ENCODE results near the gene CBR4. TPM values are rescaled to one million over a fixed set of nuclear protein-coding genes. Genes with fewer than 3 reads are reported as not detected.
A peak's percentile ranks its signal among the peaks of the same experiment; 100 is the strongest.

CBR4 gene
- total and polyA plus RNA-seq, 2 experiments from 2014 or later: 36.9 to 38.1 TPM

DNA sequence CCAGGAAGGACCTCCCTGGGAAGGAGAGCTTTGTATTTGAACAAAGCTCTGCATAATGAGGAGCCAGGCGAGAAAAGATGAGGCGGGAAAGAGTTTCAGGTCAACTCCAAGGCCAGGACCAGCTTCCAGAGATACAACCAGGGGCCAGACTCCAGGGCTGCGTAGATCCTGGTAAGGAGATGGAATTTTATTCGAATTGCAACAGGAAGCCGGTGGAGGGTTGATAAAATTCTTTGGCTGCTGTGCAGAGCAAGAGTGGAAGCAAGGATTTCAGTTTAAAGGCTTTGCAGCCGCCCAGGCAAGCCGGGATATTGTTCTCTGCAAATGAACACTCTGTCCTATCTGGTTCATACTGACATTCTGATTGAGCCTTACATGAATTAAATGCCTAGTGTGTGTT, 40.2 kb upstream of the CBR4 start:
- DNase-seq (ENCODE audit: low spot score) (peak; percentile 14), ATAC-seq (peak; percentile 24; the same call in 2 of the 3 replicates)
- no peak overlapping the region for H3K27ac ChIP-seq (ENCODE audit: low read depth)
- no peak for TF ChIP-seq EZH2phosphoT487 (IDR thresholded peaks at IDR 0.05; ENCODE audit: unreplicated experiment)
- H3F3A ChIP-seq (replicated peaks; ENCODE audit: low read depth): no peaks in the 10 kb centered on the region
- peak overlapping the region; percentile 84; the same call in 1 of the 2 replicates for H2AFZ ChIP-seq
- Mint-ChIP-seq H3K36me3 (ENCODE audit: low read depth) (no peaks in the 10 kb centered on the region), H3K9me3 (no peaks in the 10 kb centered on the region), H3K27ac (no peak overlapping the region), H3K27me3 (ENCODE audit: insufficient read depth, low read depth, poor library complexity) (peaks cover 2% of the 10 kb centered on the region), H3K4me3 (no peak overlapping the region), H3K4me1 (peaks cover 16% of the 10 kb centered on the region)
- no peaks in the 10 kb centered on the region for H3K9me2 ChIP-seq (ENCODE audit: insufficient read depth)
- H3K79me2 ChIP-seq (replicated peaks; ENCODE audit: insufficient read depth): no peaks in the 10 kb centered on the region
- no peaks in the 10 kb centered on the region for H4K20me1 ChIP-seq (replicated peaks; ENCODE audit: insufficient read depth)
- H3K4me1 ChIP-seq (ENCODE audit: insufficient read depth): peaks cover 8% of the 10 kb centered on the region; the same call in 1 of the 2 replicates
- no peak overlapping the region for H3K4me3 ChIP-seq
- no peak overlapping the region; the same call in 1 of the 2 replicates for H3K4me2 ChIP-seq
- H3K27me3 ChIP-seq (ENCODE audit: insufficient read depth): no peaks in the 10 kb centered on the region
- H3K36me3 ChIP-seq (ENCODE audit: insufficient read depth): no peaks in the 10 kb centered on the region

DNA sequence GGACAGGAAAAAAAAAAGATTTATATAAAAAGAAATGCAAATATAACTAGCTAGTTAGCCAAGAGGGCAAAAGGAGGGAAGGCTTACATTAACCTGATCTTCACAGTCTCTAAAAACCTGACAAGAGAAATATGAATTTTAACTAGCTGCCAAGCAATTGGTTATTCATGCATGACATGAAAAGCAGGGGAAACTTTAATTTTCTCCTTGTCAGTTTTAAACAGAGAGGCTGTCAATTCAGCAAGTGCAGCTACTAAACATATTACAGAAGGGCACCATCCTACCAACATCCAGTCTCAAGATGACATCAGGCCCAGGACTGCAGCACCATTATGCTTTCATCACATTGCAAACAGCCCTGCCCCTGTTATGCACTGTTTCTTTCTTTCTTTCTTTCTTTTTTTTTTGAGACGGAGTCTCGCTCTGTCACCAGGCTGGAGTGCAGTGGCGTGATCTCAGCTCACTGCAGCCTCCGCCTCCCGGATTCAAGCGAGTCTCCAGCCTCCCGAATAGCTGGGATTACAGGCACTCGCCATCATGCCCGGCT, 38.9 kb upstream of the CBR4 start:
- H3K27me3 Mint-ChIP-seq (ENCODE audit: insufficient read depth, low read depth, poor library complexity): peaks cover 2% of the 10 kb centered on the region
- Histone ChIP-seq H3K4me3 (no peak overlapping the region), H3K4me2 (no peak overlapping the region), H2AFZ (0 out of 2 replicates have a peak overlapping the region, but pooled peaks have one; percentile 53), H4K20me1 (replicated peaks; ENCODE audit: insufficient read depth) (no peaks in the 10 kb centered on the region), H3F3A (replicated peaks; ENCODE audit: low read depth) (no peaks in the 10 kb centered on the region), H3K36me3 (ENCODE audit: insufficient read depth) (no peaks in the 10 kb centered on the region), H3K79me2 (replicated peaks; ENCODE audit: insufficient read depth) (no peaks in the 10 kb centered on the region), H3K27me3 (ENCODE audit: insufficient read depth) (no peaks in the 10 kb centered on the region), H3K27ac (ENCODE audit: low read depth) (no peak overlapping the region), H3K9me2 (ENCODE audit: insufficient read depth) (no peaks in the 10 kb centered on the region), H3K4me1 (ENCODE audit: insufficient read depth) (peaks cover 8% of the 10 kb centered on the region; the same call in 1 of the 2 replicates)
- no peak overlapping the region for H3K4me3 Mint-ChIP-seq
- peaks cover 16% of the 10 kb centered on the region for H3K4me1 Mint-ChIP-seq
- no peaks in the 10 kb centered on the region for H3K9me3 Mint-ChIP-seq
- H3K36me3 Mint-ChIP-seq (ENCODE audit: low read depth): no peaks in the 10 kb centered on the region
- DNase-seq (ENCODE audit: low spot score) (no peak), ATAC-seq (no peak)
- no peak overlapping the region for H3K27ac Mint-ChIP-seq
- TF ChIP-seq EZH2phosphoT487 (IDR thresholded peaks at IDR 0.05; ENCODE audit: unreplicated experiment) (no peak), EZH2 (IDR thresholded peaks at IDR 0.05; ENCODE audit: low read depth, unreplicated experiment) (no peak), STAT1 (IDR thresholded peaks at IDR 0.05; ENCODE audit: unreplicated experiment) (no peak), NANOG (IDR thresholded peaks at IDR 0.05; ENCODE audit: borderline replicate concordance) (no peak)
- TF ChIP-seq, protein P1, sequence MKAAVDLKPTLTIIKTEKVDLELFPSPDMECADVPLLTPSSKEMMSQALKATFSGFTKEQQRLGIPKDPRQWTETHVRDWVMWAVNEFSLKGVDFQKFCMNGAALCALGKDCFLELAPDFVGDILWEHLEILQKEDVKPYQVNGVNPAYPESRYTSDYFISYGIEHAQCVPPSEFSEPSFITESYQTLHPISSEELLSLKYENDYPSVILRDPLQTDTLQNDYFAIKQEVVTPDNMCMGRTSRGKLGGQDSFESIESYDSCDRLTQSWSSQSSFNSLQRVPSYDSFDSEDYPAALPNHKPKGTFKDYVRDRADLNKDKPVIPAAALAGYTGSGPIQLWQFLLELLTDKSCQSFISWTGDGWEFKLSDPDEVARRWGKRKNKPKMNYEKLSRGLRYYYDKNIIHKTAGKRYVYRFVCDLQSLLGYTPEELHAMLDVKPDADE (IDR thresholded peaks at IDR 0.05): no peak
- TF ChIP-seq, protein P2, sequence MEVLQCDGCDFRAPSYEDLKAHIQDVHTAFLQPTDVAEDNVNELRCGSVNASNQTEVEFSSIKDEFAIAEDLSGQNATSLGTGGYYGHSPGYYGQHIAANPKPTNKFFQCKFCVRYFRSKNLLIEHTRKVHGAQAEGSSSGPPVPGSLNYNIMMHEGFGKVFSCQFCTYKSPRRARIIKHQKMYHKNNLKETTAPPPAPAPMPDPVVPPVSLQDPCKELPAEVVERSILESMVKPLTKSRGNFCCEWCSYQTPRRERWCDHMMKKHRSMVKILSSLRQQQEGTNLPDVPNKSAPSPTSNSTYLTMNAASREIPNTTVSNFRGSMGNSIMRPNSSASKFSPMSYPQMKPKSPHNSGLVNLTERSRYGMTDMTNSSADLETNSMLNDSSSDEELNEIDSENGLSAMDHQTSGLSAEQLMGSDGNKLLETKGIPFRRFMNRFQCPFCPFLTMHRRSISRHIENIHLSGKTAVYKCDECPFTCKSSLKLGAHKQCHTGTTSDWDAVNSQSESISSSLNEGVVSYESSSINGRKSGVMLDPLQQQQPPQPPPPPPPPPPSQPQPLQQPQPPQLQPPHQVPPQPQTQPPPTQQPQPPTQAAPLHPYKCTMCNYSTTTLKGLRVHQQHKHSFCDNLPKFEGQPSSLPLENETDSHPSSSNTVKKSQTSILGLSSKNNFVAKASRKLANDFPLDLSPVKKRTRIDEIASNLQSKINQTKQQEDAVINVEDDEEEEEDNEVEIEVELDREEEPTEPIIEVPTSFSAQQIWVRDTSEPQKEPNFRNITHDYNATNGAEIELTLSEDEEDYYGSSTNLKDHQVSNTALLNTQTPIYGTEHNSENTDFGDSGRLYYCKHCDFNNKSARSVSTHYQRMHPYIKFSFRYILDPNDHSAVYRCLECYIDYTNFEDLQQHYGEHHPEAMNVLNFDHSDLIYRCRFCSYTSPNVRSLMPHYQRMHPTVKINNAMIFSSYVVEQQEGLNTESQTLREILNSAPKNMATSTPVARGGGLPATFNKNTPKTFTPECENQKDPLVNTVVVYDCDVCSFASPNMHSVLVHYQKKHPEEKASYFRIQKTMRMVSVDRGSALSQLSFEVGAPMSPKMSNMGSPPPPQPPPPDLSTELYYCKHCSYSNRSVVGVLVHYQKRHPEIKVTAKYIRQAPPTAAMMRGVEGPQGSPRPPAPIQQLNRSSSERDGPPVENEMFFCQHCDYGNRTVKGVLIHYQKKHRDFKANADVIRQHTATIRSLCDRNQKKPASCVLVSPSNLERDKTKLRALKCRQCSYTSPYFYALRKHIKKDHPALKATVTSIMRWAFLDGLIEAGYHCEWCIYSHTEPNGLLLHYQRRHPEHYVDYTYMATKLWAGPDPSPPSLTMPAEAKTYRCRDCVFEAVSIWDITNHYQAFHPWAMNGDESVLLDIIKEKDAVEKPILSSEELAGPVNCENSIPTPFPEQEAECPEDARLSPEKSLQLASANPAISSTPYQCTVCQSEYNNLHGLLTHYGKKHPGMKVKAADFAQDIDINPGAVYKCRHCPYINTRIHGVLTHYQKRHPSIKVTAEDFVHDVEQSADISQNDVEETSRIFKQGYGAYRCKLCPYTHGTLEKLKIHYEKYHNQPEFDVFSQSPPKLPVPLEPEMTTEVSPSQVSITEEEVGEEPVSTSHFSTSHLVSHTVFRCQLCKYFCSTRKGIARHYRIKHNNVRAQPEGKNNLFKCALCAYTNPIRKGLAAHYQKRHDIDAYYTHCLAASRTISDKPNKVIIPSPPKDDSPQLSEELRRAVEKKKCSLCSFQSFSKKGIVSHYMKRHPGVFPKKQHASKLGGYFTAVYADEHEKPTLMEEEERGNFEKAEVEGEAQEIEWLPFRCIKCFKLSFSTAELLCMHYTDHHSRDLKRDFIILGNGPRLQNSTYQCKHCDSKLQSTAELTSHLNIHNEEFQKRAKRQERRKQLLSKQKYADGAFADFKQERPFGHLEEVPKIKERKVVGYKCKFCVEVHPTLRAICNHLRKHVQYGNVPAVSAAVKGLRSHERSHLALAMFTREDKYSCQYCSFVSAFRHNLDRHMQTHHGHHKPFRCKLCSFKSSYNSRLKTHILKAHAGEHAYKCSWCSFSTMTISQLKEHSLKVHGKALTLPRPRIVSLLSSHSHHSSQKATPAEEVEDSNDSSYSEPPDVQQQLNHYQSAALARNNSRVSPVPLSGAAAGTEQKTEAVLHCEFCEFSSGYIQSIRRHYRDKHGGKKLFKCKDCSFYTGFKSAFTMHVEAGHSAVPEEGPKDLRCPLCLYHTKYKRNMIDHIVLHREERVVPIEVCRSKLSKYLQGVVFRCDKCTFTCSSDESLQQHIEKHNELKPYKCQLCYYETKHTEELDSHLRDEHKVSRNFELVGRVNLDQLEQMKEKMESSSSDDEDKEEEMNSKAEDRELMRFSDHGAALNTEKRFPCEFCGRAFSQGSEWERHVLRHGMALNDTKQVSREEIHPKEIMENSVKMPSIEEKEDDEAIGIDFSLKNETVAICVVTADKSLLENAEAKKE (CRISPR knock-in tag; IDR thresholded peaks at IDR 0.05): no peak
- TF ChIP-seq, protein P3, sequence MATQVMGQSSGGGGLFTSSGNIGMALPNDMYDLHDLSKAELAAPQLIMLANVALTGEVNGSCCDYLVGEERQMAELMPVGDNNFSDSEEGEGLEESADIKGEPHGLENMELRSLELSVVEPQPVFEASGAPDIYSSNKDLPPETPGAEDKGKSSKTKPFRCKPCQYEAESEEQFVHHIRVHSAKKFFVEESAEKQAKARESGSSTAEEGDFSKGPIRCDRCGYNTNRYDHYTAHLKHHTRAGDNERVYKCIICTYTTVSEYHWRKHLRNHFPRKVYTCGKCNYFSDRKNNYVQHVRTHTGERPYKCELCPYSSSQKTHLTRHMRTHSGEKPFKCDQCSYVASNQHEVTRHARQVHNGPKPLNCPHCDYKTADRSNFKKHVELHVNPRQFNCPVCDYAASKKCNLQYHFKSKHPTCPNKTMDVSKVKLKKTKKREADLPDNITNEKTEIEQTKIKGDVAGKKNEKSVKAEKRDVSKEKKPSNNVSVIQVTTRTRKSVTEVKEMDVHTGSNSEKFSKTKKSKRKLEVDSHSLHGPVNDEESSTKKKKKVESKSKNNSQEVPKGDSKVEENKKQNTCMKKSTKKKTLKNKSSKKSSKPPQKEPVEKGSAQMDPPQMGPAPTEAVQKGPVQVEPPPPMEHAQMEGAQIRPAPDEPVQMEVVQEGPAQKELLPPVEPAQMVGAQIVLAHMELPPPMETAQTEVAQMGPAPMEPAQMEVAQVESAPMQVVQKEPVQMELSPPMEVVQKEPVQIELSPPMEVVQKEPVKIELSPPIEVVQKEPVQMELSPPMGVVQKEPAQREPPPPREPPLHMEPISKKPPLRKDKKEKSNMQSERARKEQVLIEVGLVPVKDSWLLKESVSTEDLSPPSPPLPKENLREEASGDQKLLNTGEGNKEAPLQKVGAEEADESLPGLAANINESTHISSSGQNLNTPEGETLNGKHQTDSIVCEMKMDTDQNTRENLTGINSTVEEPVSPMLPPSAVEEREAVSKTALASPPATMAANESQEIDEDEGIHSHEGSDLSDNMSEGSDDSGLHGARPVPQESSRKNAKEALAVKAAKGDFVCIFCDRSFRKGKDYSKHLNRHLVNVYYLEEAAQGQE (IDR thresholded peaks at IDR 0.05; ENCODE audit: unreplicated experiment): no peak
- TF ChIP-seq, protein P4, sequence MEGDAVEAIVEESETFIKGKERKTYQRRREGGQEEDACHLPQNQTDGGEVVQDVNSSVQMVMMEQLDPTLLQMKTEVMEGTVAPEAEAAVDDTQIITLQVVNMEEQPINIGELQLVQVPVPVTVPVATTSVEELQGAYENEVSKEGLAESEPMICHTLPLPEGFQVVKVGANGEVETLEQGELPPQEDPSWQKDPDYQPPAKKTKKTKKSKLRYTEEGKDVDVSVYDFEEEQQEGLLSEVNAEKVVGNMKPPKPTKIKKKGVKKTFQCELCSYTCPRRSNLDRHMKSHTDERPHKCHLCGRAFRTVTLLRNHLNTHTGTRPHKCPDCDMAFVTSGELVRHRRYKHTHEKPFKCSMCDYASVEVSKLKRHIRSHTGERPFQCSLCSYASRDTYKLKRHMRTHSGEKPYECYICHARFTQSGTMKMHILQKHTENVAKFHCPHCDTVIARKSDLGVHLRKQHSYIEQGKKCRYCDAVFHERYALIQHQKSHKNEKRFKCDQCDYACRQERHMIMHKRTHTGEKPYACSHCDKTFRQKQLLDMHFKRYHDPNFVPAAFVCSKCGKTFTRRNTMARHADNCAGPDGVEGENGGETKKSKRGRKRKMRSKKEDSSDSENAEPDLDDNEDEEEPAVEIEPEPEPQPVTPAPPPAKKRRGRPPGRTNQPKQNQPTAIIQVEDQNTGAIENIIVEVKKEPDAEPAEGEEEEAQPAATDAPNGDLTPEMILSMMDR (conservative IDR thresholded peaks at IDR 0.05; ENCODE audit: low read depth in 2 of 2): no peak

Data from GM23338 (cell line).